HG02884 (cell line): ENCODE results near the gene ALG3.

Source experiments
- ATAC-seq: cut with Tn5 transposase; IDR thresholded peaks from one replicate; pipeline ENCODE4 v1.9.1; 2021; ENCODE audit warnings: mild to moderate bottlenecking, moderate library complexity; ENCODE audit not compliant: unreplicated experiment

The ALG3 gene

DNA sequence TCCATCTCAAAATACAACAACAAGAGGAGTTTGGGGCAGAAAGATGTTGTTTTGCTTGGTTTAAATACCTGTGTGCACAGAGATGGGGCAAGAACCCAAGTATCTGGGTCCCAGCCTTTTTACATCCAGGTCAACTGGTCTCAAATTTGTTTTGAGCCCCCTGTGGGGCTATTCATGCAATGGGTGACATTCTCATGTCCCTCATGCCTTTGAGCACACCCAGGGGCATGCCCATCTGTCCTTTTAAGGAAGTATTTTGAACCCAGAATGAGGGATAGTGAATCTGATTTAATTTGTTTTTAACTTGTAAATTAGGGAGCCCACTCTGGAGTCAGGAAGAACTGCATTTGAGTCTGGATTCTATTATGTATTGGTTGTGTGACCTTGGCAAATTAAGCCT is 47.9 kb downstream of the ALG3 start:
- ATAC-seq = no peak

DNA sequence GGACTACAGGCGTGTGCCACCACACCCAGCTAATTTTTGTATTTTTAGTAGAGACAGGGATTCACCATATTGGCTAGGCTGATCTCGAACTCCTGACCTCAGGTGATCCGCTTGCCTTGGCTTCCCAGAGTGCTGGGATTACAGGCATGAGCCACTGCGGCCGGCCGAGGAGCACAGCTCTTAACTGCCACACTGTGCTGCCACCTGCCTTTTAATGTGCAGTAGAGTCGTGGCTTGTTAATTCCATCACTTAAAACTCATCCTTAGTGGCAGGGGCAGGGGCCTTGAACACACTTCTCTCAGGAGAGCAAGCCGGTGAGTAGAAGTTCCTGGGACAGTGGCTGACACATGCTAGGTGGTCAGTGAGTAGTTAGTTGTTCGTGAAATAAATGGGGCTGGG is 50.3 kb downstream of the ALG3 start:
- ATAC-seq = no peak

DNA sequence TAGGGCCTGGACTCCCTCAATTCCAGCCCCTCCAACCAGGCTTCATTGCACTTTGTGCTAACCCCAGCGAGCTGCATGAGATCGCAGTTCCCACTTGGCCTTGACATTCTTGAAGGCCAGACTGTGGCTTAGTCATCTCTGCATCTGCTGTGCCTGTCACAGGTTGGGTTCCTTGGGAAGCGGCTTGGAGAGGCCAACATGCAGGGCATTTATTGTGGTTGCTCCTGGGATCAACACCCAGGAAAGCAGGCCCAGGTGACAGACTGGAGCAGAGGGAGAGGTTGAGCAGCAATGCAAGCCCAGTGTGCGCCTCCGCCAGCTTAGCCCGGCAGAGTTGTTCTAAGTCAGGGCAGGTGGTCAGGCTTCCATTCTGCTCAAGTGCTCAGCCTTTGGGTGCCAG is 52.2 kb downstream of the ALG3 start:
- ATAC-seq = no peak

DNA sequence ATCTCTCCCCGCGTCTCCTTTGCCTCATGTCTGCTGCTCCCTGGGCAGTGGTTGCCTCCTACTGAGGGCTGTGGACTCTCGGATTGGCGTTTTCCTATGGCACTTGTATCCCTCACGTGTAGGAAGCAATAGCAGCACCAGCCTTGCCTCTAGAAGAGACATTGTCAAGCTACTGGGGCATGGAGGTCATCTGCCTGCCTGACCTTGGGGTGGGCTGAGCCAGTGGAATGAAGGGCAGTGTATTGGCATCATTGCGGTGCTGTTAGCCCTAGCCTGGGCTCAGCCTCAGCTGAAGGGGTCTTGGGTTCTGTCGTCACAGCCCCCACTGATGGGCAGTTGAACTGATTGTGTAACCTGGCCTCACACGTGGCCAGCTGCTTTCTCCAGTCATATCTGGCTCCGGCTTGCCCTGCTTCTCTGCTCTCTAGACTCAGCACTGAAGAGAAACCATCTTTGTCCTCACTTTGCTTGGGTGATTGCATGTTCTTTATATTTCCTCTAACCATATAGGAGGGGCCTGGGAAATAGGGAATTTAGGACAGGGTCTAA is 54.7 kb downstream of the ALG3 start:
- ATAC-seq = no peak

DNA sequence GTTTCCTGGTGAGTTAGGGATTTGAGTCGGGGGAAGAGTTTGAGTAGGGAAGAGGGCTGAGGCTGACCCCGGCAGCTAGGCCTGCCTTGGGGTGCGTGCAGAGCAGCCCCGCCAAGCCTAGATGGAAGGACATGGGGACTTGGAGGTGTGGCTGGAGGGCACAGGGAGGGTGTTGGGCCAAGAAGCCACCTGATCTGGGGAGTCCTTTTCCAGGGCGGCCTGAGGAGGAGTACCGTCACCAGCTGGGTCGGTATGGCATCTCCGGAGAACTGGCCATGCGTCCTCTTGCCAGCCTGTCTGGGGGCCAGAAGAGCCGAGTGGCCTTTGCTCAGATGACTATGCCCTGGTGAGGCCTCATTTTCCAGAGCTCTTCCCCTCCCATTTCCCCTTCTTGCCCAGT is 55.9 kb downstream of the ALG3 start:
- no peak for ATAC-seq
